Activated T-helper 17 cell treated with anti-CD3 and anti-CD28 coated beads, Interleukin-2, amount 50 U/mL, for 72 hours (primary cell): ENCODE measurements around the gene NDST1. TPM values are rescaled to one million over a fixed set of nuclear protein-coding genes. Genes with fewer than 3 reads are reported as not detected.

ENCODE experiments used
- ATAC-seq: fragments of 150-1000 bp; cut with Tn5 transposase; replicated peaks from 2 replicates; pipeline ENCODE4 v1.10.0; 2021; ENCODE audit warnings: mild to moderate bottlenecking, moderate library complexity
- H3K27ac Mint-ChIP-seq: one replicate; pipeline ENCODE4 v1.8.0; 2022; ENCODE audit warnings: mixed read lengths
- H3K27me3 Mint-ChIP-seq: one replicate; pipeline ENCODE4 v1.8.0; 2022; ENCODE audit warnings: mixed read lengths
- H3K36me3 Mint-ChIP-seq: one replicate; pipeline ENCODE4 v1.8.0; 2022; ENCODE audit warnings: low read depth, mild to moderate bottlenecking, mixed read lengths
- H3K4me1 Mint-ChIP-seq: one replicate; pipeline ENCODE4 v1.8.0; 2022; ENCODE audit warnings: mixed read lengths
- H3K4me3 Mint-ChIP-seq: one replicate; pipeline ENCODE4 v1.8.0; 2022; ENCODE audit warnings: mild to moderate bottlenecking, mixed read lengths
- H3K9me3 Mint-ChIP-seq: one replicate; pipeline ENCODE4 v1.8.0; 2022; ENCODE audit warnings: mixed read lengths
- total RNA-seq, 2 donors: library from RNA; stranded (reverse); gene quantifications; one replicate each; pipeline ENCODE4 v1.2.3, GENCODE V29; 2022

The NDST1 gene
- total RNA-seq, 2 donors from 2014 or later = 0.48 to 1.8 TPM

DNA sequence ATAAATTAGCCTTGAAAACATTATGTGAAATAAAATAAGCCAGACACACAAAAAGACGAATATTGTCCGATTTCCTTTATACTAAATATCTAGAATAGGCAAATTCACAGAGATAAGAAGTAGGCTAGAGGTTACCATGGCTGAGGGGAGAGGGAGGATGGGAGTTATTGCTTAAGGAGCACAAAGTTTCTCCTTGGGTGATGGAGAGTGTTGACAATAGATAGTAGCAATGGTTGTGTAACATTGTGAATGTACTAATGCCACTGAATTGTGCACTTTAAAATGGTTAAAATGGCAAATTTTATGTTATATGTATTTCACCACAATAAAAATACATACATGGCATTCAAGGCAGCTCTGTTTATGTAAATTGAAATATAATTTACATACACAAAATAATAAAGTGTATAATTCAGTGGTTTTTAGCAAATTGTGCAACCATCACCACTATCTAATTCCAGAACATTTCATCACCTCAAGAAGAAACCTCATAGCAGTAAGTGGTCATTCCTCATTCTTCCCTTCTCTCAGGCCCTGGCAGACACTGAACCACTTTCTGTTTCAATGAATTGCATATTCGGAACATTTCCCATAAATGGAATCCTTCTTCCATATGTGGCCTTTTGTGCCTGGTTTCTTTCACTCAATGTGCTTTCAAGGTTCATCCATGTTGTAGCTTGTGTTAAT, 59.2 kb downstream of the NDST1 start:
- no peaks in the 10 kb centered on the region for H3K36me3 Mint-ChIP-seq
- no peaks in the 10 kb centered on the region for H3K27me3 Mint-ChIP-seq

DNA sequence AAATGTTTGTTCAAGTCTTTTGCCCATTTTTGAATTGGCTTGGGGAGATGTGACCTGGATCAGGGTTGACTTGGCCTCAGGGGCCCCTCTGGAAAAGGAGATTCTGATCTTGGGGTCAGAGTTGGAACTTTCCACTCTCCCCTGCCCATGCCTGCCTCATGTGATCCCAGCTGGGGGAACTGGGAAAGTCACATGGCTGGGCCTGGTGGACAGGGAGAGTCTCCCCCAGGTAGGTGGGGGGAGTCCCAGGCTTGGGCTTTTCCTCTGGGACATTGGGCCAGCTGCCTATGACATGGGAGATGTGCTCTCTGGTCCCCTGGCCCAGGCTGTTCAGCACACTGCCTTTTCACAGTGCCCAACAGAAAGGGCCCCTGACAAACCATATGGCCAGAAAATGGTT, 60.7 kb downstream of the NDST1 start:
- no peaks in the 10 kb centered on the region for H3K9me3 Mint-ChIP-seq
- no peak for ATAC-seq
- H3K27me3 Mint-ChIP-seq = no peaks in the 10 kb centered on the region
- no peaks in the 10 kb centered on the region for H3K36me3 Mint-ChIP-seq
- no peak overlapping the region for H3K27ac Mint-ChIP-seq
- H3K4me3 Mint-ChIP-seq = no peak overlapping the region
- H3K4me1 Mint-ChIP-seq = no peaks in the 10 kb centered on the region

More for the DNA sequence above, 59.2 kb downstream of the NDST1 start:
- no peak for ATAC-seq
- H3K9me3 Mint-ChIP-seq = no peaks in the 10 kb centered on the region
- no peaks in the 10 kb centered on the region for H3K4me1 Mint-ChIP-seq
- no peak overlapping the region for H3K27ac Mint-ChIP-seq
- H3K4me3 Mint-ChIP-seq = no peak overlapping the region

DNA sequence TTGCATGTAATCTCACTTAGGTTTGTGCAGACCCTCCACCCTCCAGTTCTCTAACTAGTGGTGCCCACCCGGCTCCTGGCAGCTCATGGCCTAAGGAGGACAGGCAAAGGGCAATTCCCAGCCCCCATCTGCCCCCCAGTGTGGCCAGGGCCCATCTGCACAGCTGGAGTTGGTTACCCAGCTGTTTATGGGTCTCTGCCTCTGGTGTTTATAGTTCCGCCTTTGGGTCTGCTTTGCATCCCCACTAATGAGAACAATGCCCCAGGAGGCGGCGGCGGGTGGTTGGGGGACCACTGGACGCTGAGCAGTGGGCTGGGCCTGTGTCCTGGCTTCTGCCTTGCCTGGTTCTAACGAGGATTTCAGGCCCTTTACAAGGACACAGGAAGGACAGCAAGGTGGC, 62.4 kb downstream of the NDST1 start:
- no peak for ATAC-seq
- Mint-ChIP-seq H3K27ac (no peak overlapping the region), H3K27me3 (no peaks in the 10 kb centered on the region), H3K9me3 (no peaks in the 10 kb centered on the region), H3K4me3 (no peak overlapping the region), H3K4me1 (no peaks in the 10 kb centered on the region), H3K36me3 (no peaks in the 10 kb centered on the region)

DNA sequence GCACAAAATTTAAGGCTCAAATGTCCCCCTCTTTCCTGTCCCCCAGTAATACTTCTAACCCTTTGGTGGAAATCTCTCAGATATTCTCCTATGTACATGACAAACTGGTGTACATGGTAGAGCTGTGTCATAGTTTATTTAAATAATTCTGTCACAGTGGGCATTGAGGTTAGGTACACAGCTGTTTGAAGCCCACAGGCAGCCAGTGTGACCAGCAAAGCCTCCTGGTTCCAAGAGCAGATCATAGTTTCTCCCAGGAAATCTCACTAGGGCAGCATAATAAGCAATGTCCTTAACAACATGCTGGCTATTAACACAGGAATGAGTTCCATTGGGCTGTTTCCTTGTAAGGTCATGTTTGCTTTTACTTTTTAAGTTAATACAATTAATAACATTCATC, 63.9 kb downstream of the NDST1 start:
- no peaks in the 10 kb centered on the region for H3K36me3 Mint-ChIP-seq
- no peak overlapping the region for H3K4me3 Mint-ChIP-seq
- no peaks in the 10 kb centered on the region for H3K4me1 Mint-ChIP-seq

DNA sequence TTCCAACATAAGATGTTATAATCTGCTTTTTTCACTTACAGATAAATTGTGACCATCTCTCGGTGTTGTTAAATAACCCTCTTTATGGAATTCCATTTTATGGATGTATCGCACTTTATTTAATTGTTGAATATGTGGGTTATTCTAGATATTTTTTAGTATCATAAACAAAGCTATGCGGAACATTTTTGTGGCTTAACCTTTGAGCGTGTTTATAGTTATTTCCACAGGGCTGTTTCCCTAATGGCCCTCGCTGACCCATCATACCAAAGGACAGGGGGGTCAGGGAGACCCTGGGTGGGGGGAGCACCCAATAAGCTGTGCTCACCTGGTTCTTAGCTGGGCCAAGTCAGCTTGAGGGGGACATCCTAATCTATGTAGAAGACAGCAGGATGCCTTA, 65.3 kb downstream of the NDST1 start:
- Mint-ChIP-seq H3K9me3 (no peaks in the 10 kb centered on the region), H3K27me3 (no peaks in the 10 kb centered on the region), H3K36me3 (no peaks in the 10 kb centered on the region), H3K4me3 (no peak overlapping the region), H3K27ac (no peak overlapping the region), H3K4me1 (no peaks in the 10 kb centered on the region)
- no peak for ATAC-seq

More for the DNA sequence above, 63.9 kb downstream of the NDST1 start:
- no peak for ATAC-seq
- no peaks in the 10 kb centered on the region for H3K9me3 Mint-ChIP-seq
- H3K27me3 Mint-ChIP-seq = no peaks in the 10 kb centered on the region
- H3K27ac Mint-ChIP-seq = no peak overlapping the region

DNA sequence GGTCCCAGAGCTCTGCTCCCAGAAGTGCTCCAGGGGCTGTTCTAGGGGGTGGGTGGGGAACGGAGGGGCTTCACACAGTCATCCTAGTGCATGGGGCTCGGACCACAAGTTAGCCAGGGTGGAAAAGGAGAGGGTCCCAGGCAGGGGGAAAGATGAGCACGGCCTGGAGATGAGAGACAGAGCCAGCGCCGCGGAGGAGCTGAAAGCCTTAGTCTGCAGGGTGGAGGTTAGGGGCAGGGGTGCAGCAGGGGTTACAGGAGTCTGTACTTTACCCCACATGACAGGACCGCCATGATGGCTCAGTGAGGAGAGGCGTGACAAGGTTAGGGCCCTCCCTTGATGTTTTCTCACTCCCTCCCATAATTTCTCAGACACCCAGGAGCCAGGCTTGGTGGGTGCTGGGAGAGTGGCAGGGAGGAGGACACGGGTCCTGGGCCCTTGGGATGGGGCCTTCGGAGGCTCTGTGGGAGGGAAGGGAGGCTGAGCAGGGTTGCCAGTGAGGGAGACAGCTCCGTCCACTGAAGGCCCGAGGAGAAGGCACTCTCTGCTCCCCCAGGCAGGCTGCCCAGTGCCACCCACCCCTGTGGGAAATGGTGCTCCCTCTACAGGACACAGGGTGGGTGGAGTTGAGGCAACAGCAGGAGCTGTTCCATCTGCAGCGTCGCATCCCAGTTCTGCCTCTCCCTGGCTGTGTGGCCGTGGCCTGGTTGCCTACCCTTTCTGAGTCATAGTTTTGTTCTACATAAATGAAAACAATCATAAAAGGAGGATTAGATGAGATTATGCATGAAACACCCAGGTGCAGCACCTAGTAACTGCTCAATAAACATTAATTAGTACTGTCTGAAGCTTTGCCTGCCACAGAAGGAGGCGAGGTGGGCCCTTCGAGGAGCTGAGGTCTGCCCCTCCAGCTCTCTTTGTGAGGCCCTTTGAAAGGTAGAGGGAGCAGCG, 66.2 kb downstream of the NDST1 start:
- ATAC-seq = no peak
- Mint-ChIP-seq H3K27me3 (no peaks in the 10 kb centered on the region), H3K4me3 (no peak overlapping the region), H3K36me3 (no peaks in the 10 kb centered on the region), H3K9me3 (no peaks in the 10 kb centered on the region), H3K27ac (no peak overlapping the region), H3K4me1 (no peaks in the 10 kb centered on the region)

DNA sequence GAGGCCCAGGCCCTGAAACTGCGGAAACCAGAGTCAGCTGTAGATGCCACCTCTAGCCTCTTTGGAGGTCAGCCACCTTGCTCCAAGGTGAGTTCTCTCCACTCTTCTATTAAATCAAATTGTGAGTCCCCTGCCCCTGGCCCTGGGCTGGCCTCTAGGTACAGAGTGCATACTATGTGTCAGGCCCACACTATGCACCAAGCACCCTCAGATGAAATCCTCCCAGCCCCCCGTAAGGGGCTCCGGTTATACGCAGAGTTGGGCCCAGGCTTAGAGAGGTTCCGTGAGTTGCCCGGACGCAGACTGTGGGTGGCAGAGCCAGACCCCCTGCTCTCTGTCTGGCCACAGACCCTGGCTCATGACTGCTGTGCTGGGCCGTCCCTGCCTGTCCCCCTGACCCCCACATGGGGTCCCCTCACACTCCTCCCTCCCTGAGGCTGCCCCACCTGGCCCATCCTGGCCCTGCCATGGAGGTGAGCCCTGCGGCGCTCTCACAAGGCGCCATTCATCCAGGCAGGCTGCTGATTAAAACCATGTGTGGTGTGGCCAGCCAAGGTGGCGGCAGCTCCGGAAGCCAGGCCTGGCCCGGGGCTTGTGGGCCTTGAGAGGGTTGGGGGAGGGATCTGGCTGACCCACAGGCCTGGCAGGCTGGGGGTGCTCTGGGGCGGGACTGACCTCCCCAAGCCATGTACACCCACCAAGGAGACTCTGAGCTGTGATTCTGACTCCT, 67.1 kb downstream of the NDST1 start:
- Mint-ChIP-seq H3K36me3 (no peaks in the 10 kb centered on the region), H3K4me1 (no peaks in the 10 kb centered on the region), H3K9me3 (no peaks in the 10 kb centered on the region), H3K4me3 (no peak overlapping the region), H3K27ac (no peak overlapping the region), H3K27me3 (no peaks in the 10 kb centered on the region)
- no peak for ATAC-seq

DNA sequence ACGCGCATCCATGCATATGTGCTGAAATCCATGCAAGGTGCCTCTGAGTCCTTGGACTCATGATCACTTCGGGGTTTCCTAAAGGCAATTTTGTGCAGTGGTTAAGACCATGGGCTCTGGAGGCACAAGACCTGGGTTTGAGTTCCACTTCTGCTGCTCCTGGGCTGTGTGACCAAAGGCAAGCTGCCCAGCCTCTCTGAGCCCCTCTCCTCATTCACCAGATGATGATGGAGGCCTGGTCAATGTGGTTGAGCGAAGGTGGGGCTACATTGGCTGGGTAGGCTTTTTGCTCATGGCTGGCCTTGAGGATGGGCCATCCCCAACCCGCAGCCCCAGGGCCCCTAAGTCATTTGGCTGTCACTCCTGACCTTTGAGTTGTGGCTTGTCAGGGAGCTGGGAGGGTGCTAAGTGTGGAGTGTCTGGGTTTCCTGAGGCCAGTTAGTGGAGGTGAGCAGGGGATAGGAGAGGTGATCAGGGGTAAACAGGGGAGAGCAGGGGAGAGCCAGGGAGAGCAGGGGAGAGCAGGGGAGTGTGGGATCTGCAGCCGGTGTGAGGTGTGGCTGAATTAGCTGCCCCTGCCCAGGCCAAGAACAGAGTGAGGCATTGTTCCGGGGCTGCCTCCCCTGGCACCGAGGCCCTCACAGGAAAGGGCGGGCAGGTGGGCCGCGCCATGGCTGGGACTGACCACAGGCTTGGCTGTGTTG, 68.0 kb downstream of the NDST1 start:
- Mint-ChIP-seq H3K27ac (no peak overlapping the region), H3K9me3 (no peaks in the 10 kb centered on the region), H3K4me3 (no peak overlapping the region), H3K36me3 (no peaks in the 10 kb centered on the region), H3K27me3 (no peaks in the 10 kb centered on the region), H3K4me1 (no peaks in the 10 kb centered on the region)
- no peak for ATAC-seq

DNA sequence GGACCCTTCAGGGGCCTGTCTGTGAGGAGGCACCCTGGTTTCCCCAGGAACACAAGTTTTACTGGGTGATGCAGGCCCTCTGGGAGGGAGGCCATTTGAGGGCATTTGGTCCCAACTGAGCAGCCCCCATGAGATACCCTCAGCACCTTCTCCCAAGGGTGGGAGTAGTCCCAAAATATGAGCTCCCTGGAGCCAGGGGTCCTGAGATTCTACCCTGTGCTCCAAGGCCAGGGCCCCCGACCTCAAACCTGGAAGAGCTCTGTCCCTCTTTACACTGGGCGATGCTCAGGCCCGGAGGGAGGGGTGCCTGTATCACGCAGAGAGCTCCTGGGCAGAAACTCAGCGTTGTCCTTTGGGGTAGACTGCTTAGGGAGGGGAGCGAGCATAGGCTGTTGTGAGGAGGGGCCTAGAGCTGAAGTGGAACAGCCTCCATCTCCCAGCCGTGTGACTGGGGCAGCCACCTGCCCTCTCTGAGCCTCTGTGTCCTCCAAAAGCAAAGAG, 68.6 kb downstream of the NDST1 start:
- no peak for ATAC-seq
- no peak overlapping the region for H3K27ac Mint-ChIP-seq
- peaks cover under 1% of the 10 kb centered on the region for H3K27me3 Mint-ChIP-seq
- no peaks in the 10 kb centered on the region for H3K4me1 Mint-ChIP-seq
- H3K36me3 Mint-ChIP-seq = no peaks in the 10 kb centered on the region
- H3K9me3 Mint-ChIP-seq = no peaks in the 10 kb centered on the region
- H3K4me3 Mint-ChIP-seq = no peak overlapping the region

DNA sequence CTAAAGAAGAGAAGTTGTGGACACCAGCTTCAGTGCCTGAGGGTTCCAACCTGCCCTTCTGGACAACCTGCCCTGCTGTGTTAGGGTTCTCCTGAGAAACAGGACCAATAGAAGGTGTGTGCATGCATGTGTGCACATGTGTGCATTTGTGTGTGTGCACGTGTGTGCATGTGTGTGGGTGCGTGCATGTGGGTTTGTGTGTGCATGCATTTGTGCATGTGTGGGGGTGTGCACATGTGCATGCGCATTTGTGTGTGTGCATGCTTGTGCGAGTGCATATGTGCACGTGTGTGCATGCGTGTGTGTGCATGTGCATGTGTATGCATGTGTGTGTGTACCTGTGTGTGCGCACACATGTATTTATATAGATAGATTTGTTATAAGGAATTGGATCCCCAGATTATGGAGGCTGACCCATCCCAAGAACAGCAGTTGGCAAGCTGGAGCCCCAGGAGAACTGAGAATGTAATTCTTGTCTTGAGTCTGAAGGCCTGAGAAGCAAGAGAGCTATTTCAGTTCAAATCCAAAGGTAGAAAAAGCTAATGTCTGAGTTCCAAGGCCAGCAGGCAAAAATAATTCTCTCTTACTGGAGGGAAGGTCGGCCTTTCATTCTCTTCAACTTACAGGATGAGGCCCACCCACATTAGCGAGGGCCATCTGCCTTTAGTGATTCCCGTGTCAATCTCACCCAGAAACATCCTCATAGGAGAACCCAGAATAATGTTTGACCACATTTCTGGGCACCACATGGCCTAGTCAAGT, 69.6 kb downstream of the NDST1 start:
- H3K4me1 Mint-ChIP-seq = no peaks in the 10 kb centered on the region
- ATAC-seq = no peak

DNA sequence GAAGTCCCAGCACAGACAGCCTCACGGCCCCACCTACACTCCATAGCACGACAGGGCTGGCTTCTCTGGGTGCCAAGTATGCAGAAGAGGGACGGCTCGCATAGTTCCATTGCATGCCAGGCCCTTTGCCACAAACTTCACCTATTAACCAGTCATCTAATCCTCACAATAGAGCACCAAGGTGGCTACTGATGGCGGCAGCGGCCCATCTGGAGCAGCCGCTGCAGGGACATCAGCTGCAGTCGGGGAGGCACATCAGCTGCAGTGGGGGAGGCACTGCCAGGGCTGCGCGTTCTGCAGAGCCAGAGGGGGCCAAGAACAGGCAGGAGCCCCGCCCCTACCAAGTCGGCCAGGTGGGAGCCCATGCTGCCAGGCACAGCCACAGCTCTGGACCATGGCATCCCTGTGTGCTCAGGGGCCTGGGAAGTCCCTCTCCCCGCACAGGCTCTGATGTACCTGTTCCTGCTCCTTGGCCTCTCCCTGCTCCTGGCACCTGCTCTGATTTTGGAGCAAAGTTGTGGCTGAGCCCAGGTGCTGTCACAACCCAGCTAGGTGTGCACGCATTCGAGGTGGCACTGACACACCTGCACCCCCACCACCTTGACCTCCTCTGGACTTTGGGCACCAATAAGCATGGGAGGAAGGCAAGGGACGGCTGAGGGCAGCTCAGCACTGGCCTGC, 71.0 kb downstream of the NDST1 start:
- ATAC-seq = no peak
- H3K4me3 Mint-ChIP-seq = no peak overlapping the region
- no peaks in the 10 kb centered on the region for H3K4me1 Mint-ChIP-seq

More for the DNA sequence above, 69.6 kb downstream of the NDST1 start:
- Mint-ChIP-seq H3K9me3 (no peaks in the 10 kb centered on the region), H3K27me3 (peaks cover 6% of the 10 kb centered on the region), H3K27ac (no peak overlapping the region), H3K4me3 (no peak overlapping the region), H3K36me3 (no peaks in the 10 kb centered on the region)

DNA sequence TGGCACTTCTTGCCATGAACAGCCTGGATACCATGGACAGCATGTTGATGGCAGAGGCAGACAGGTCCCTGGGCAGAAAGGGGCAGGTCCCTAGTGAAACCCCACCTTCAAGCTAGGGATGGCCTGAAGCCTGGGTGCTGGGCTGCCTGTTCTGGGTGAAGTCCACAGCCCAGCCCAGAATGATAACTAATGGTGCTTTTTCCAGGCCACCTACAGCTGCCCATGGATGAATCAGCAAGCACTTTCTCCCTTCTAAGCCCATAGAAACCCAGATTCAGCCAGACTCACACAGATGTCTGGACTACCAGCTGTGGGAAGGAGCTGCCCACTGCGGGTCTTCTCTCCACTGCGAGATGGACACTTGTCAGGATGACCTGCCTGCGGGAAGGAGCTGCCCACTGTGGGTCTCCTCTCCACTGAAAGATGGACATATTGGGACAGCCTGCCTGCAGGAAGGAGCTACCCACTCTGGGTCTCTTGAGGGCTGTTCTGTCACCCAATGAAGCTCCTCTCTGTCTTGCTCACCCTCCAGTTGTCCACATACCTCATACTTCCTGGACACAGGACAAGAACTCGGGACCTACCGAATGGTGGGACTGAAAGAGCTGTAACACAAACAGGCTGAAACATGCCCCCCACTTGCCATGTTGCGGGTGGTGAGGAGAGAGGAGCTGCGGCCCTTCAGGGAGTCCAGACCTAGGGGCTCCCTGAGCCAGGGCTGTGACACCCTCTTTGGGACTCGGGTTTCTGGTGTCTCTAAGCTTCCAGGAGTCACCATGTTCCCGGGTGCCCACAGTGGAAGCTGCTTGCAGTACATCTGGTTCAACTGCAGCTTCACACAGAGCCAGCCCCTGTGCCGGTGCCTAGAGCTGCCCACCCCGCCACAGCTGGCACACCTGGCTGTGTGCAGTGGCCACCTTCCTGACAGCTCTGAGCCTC, 71.8 kb downstream of the NDST1 start:
- no peaks in the 10 kb centered on the region for H3K36me3 Mint-ChIP-seq
- H3K9me3 Mint-ChIP-seq = no peaks in the 10 kb centered on the region
- H3K4me3 Mint-ChIP-seq = no peak overlapping the region
- no peak for ATAC-seq
- H3K27me3 Mint-ChIP-seq = peaks cover 6% of the 10 kb centered on the region
- H3K4me1 Mint-ChIP-seq = no peaks in the 10 kb centered on the region
- H3K27ac Mint-ChIP-seq = no peak overlapping the region

More for the DNA sequence above, 71.0 kb downstream of the NDST1 start:
- H3K27me3 Mint-ChIP-seq = peaks cover 6% of the 10 kb centered on the region
- no peak overlapping the region for H3K27ac Mint-ChIP-seq
- H3K36me3 Mint-ChIP-seq = no peaks in the 10 kb centered on the region
- H3K9me3 Mint-ChIP-seq = no peaks in the 10 kb centered on the region
